Measurements from ENCODE around the gene DNAAF8. TPM values are rescaled to one million over a fixed set of nuclear protein-coding genes. Genes with fewer than 3 reads are reported as not detected.

Gene DNAAF8
- total and polyA plus RNA-seq, 4 donors: 1.2 to 6.0 (median 4.7) TPM

- DNase-seq (ENCODE audit: low read depth in 4 of 6, low spot score in 6 of 6): no peak
- H3K4me3 ChIP-seq (ENCODE audit: low read depth, low read length): no peak overlapping the region
- H3K9me3 ChIP-seq (ENCODE audit: control insufficient read depth, insufficient read depth, low read length): no peaks in the 10 kb centered on the region
- WGBS (ENCODE audit: insufficient coverage): 90% methylated on average over 33 of the region's 33 CpGs
- no peaks in the 10 kb centered on the region for H3K27me3 ChIP-seq (ENCODE audit: control insufficient read depth, insufficient read depth, low read length)
- no peak overlapping the region for H3K27ac ChIP-seq (ENCODE audit: low read depth, low read length)
- peaks cover 2% of the 10 kb centered on the region for H3K4me1 ChIP-seq (ENCODE audit: control insufficient read depth, insufficient read depth, low read length)
- H3K36me3 ChIP-seq (ENCODE audit: control insufficient read depth, insufficient read depth, low read length): peaks cover 89% of the 10 kb centered on the region
Measured at GRCh38 chr16:4700997-4701743, 33.2 kb upstream of the DNAAF8 start.

GRCh38 chr16:4701791-4702465 lies 32.4 kb upstream of the DNAAF8 start:
- Histone ChIP-seq H3K36me3 (ENCODE audit: control insufficient read depth, insufficient read depth, low read length) (peaks cover 88% of the 10 kb centered on the region), H3K9me3 (ENCODE audit: control insufficient read depth, insufficient read depth, low read length) (no peaks in the 10 kb centered on the region), H3K27me3 (ENCODE audit: control insufficient read depth, insufficient read depth, low read length) (no peaks in the 10 kb centered on the region), H3K4me3 (ENCODE audit: low read depth, low read length) (no peak overlapping the region), H3K4me1 (ENCODE audit: control insufficient read depth, insufficient read depth, low read length) (no peaks in the 10 kb centered on the region), H3K27ac (ENCODE audit: low read depth, low read length) (no peak overlapping the region)
- DNase-seq (ENCODE audit: low read depth in 4 of 6, low spot score in 6 of 6): no peak
- WGBS (ENCODE audit: insufficient coverage): 93% methylated on average over 15 of the region's 17 CpGs

GRCh38 chr16:4702466-4702808 lies 31.9 kb upstream of the DNAAF8 start:
- Histone ChIP-seq H3K27ac (ENCODE audit: low read depth, low read length) (no peak overlapping the region), H3K27me3 (ENCODE audit: control insufficient read depth, insufficient read depth, low read length) (no peaks in the 10 kb centered on the region), H3K4me1 (ENCODE audit: control insufficient read depth, insufficient read depth, low read length) (no peaks in the 10 kb centered on the region), H3K4me3 (ENCODE audit: low read depth, low read length) (no peak overlapping the region), H3K36me3 (ENCODE audit: control insufficient read depth, insufficient read depth, low read length) (peaks cover 88% of the 10 kb centered on the region), H3K9me3 (ENCODE audit: control insufficient read depth, insufficient read depth, low read length) (no peaks in the 10 kb centered on the region)
- WGBS (ENCODE audit: insufficient coverage): 75% methylated on average over 1 of the region's 7 CpGs
- DNase-seq (ENCODE audit: low read depth in 4 of 6, low spot score in 6 of 6): no peak

- Histone ChIP-seq H3K27me3 (ENCODE audit: control insufficient read depth, insufficient read depth, low read length) (no peaks in the 10 kb centered on the region), H3K4me3 (ENCODE audit: low read depth, low read length) (no peak overlapping the region), H3K4me1 (ENCODE audit: control insufficient read depth, insufficient read depth, low read length) (no peaks in the 10 kb centered on the region), H3K9me3 (ENCODE audit: control insufficient read depth, insufficient read depth, low read length) (no peaks in the 10 kb centered on the region), H3K27ac (ENCODE audit: low read depth, low read length) (no peak overlapping the region), H3K36me3 (ENCODE audit: control insufficient read depth, insufficient read depth, low read length) (peaks cover 78% of the 10 kb centered on the region)
- no peak for DNase-seq (ENCODE audit: low read depth in 4 of 6, low spot score in 6 of 6)
- WGBS (ENCODE audit: insufficient coverage): 100% methylated on average over 3 of the region's 7 CpGs
Measured at GRCh38 chr16:4703906-4704305, 30.4 kb upstream of the DNAAF8 start.

GRCh38 chr16:4704491-4704890 lies 29.8 kb upstream of the DNAAF8 start:
- Histone ChIP-seq H3K36me3 (ENCODE audit: control insufficient read depth, insufficient read depth, low read length) (peaks cover 75% of the 10 kb centered on the region), H3K4me1 (ENCODE audit: control insufficient read depth, insufficient read depth, low read length) (no peaks in the 10 kb centered on the region)
- WGBS (ENCODE audit: insufficient coverage): 86% methylated on average over 5 of the region's 8 CpGs

GRCh38 chr16:4704913-4705312 lies 29.4 kb upstream of the DNAAF8 start:
- no peaks in the 10 kb centered on the region for H3K27me3 ChIP-seq (ENCODE audit: control insufficient read depth, insufficient read depth, low read length)
- no peaks in the 10 kb centered on the region for H3K4me1 ChIP-seq (ENCODE audit: control insufficient read depth, insufficient read depth, low read length)
- H3K4me3 ChIP-seq (ENCODE audit: low read depth, low read length): no peak overlapping the region
- no peak for DNase-seq (ENCODE audit: low read depth in 4 of 6, low spot score in 6 of 6)
- H3K9me3 ChIP-seq (ENCODE audit: control insufficient read depth, insufficient read depth, low read length): no peaks in the 10 kb centered on the region
- peaks cover 77% of the 10 kb centered on the region for H3K36me3 ChIP-seq (ENCODE audit: control insufficient read depth, insufficient read depth, low read length)
- 98% methylated on average over 12 of the region's 14 CpGs for WGBS (ENCODE audit: insufficient coverage)
- no peak overlapping the region for H3K27ac ChIP-seq (ENCODE audit: low read depth, low read length)

More at GRCh38 chr16:4704491-4704890, 29.8 kb upstream of the DNAAF8 start:
- no peaks in the 10 kb centered on the region for H3K27me3 ChIP-seq (ENCODE audit: control insufficient read depth, insufficient read depth, low read length)
- no peak overlapping the region for H3K4me3 ChIP-seq (ENCODE audit: low read depth, low read length)
- no peak overlapping the region for H3K27ac ChIP-seq (ENCODE audit: low read depth, low read length)
- no peak for DNase-seq (ENCODE audit: low read depth in 4 of 6, low spot score in 6 of 6)
- H3K9me3 ChIP-seq (ENCODE audit: control insufficient read depth, insufficient read depth, low read length): no peaks in the 10 kb centered on the region

- no peak overlapping the region for H3K27ac ChIP-seq (ENCODE audit: low read depth, low read length)
- peaks cover 68% of the 10 kb centered on the region for H3K36me3 ChIP-seq (ENCODE audit: control insufficient read depth, insufficient read depth, low read length)
- no peak overlapping the region for H3K4me3 ChIP-seq (ENCODE audit: low read depth, low read length)
- H3K9me3 ChIP-seq (ENCODE audit: control insufficient read depth, insufficient read depth, low read length): no peaks in the 10 kb centered on the region
- no peak for DNase-seq (ENCODE audit: low read depth in 4 of 6, low spot score in 6 of 6)
- WGBS (ENCODE audit: insufficient coverage): 80% methylated on average over 4 of the region's 7 CpGs
- no peaks in the 10 kb centered on the region for H3K4me1 ChIP-seq (ENCODE audit: control insufficient read depth, insufficient read depth, low read length)
- H3K27me3 ChIP-seq (ENCODE audit: control insufficient read depth, insufficient read depth, low read length): no peaks in the 10 kb centered on the region
Measured at GRCh38 chr16:4706871-4707270, 27.5 kb upstream of the DNAAF8 start.

- no CpG with 5 or more reads among the region's 4 CpGs for WGBS (ENCODE audit: insufficient coverage)
- Histone ChIP-seq H3K27ac (ENCODE audit: low read depth, low read length) (no peak overlapping the region), H3K4me3 (ENCODE audit: low read depth, low read length) (no peak overlapping the region), H3K4me1 (ENCODE audit: control insufficient read depth, insufficient read depth, low read length) (no peaks in the 10 kb centered on the region), H3K9me3 (ENCODE audit: control insufficient read depth, insufficient read depth, low read length) (no peaks in the 10 kb centered on the region), H3K36me3 (ENCODE audit: control insufficient read depth, insufficient read depth, low read length) (peaks cover 65% of the 10 kb centered on the region), H3K27me3 (ENCODE audit: control insufficient read depth, insufficient read depth, low read length) (no peaks in the 10 kb centered on the region)
- no peak for DNase-seq (ENCODE audit: low read depth in 4 of 6, low spot score in 6 of 6)
Measured at GRCh38 chr16:4709481-4709880, 24.9 kb upstream of the DNAAF8 start.

- Histone ChIP-seq H3K9me3 (ENCODE audit: control insufficient read depth, insufficient read depth, low read length) (no peaks in the 10 kb centered on the region), H3K27ac (ENCODE audit: low read depth, low read length) (no peak overlapping the region), H3K4me3 (ENCODE audit: low read depth, low read length) (no peak overlapping the region), H3K4me1 (ENCODE audit: control insufficient read depth, insufficient read depth, low read length) (no peaks in the 10 kb centered on the region), H3K36me3 (ENCODE audit: control insufficient read depth, insufficient read depth, low read length) (peaks cover 67% of the 10 kb centered on the region), H3K27me3 (ENCODE audit: control insufficient read depth, insufficient read depth, low read length) (no peaks in the 10 kb centered on the region)
- no peak for DNase-seq (ENCODE audit: low read depth in 4 of 6, low spot score in 6 of 6)
- WGBS (ENCODE audit: insufficient coverage): 80% methylated on average over 15 of the region's 18 CpGs
Measured at GRCh38 chr16:4713663-4714501, 20.5 kb upstream of the DNAAF8 start.

Measured in spinal cord (tissue), 10 donors.